ENCODE data around the gene GAP43. TPM values are rescaled to one million over a fixed set of nuclear protein-coding genes. Genes with fewer than 3 reads are reported as not detected.
A peak's percentile ranks its signal among the peaks of the same experiment; 100 is the strongest.

Gene GAP43
- total and polyA plus RNA-seq, 2 of the 4 experiments (the other 2 are of a cell fraction), result 0.36 to 0.51 TPM

- no peak overlapping the region for H2AFZ ChIP-seq (replicated peaks; ENCODE audit: low read length, poor library complexity)
- no peaks in the 10 kb centered on the region for H3K27me3 ChIP-seq (ENCODE audit: control insufficient read depth, insufficient read depth, low read length)
- 100% methylated on average over 1 of the region's 5 CpGs; no CpG with 5 or more reads in 1 of the 2 experiments for WGBS, 2 experiments (ENCODE audit: extremely low coverage in 2 of 2, insufficient read length in 1 of 2)
These were observed 37.5 kb downstream of the GAP43 start for GRCh38 chr3:115660646-115661337.

More at GRCh38 chr3:115660646-115661337, 37.5 kb downstream of the GAP43 start:
- Histone ChIP-seq H2BK120ac (ENCODE audit: low read depth, low read length) (no peak overlapping the region), H3K14ac (replicated peaks; ENCODE audit: low read depth, low read length) (no peak overlapping the region), H2BK20ac (ENCODE audit: low read depth, low read length) (peak overlapping the region; percentile 57), H4K20me1 (ENCODE audit: insufficient read depth, low read length) (no peaks in the 10 kb centered on the region), H3K4me3 (ENCODE audit: insufficient read depth, low read depth, low read length) (no peak overlapping the region), H3K27ac (ENCODE audit: insufficient read depth, low read length) (peak overlapping the region; percentile 20; the same call in 1 of the 2 replicates), H2BK15ac (ENCODE audit: low read depth, low read length) (0 out of 3 replicates have a peak overlapping the region, but pooled peaks have one; percentile 22), H3K79me1 (ENCODE audit: low read depth in 1 of 2, low read length in 2 of 2) (no peaks in the 10 kb centered on the region), H2BK5ac (ENCODE audit: low read depth, low read length, poor library complexity, severe bottlenecking) (no peak overlapping the region), H3K9ac (ENCODE audit: low read depth, low read length) (no peak overlapping the region), H3K9me3 (ENCODE audit: control insufficient read depth, insufficient read depth, low read length) (no peaks in the 10 kb centered on the region), H4K91ac (ENCODE audit: insufficient read depth, low read depth, low read length) (no peak overlapping the region), H3K9me1 (ENCODE audit: insufficient read depth, low read length) (no peaks in the 10 kb centered on the region), H2AK9ac (replicated peaks; ENCODE audit: low read depth, low read length, poor library complexity) (no peak overlapping the region), H3K36me3 (ENCODE audit: control insufficient read depth, insufficient read depth, low read length) (no peaks in the 10 kb centered on the region), H3K4ac (ENCODE audit: low read depth, low read length) (no peak overlapping the region), H4K5ac (ENCODE audit: low read depth, low read length) (peak overlapping the region; percentile 30; the same call in 1 of the 2 replicates), H3K4me1 (ENCODE audit: control insufficient read depth, insufficient read depth, low read length) (peaks cover 9% of the 10 kb centered on the region), H3K18ac (ENCODE audit: low read depth, low read length) (peak overlapping the region; percentile 73; the same call in 1 of the 2 replicates), H4K8ac (ENCODE audit: low read depth in 2 of 2, low read length in 2 of 2) (no peak overlapping the region), H3K4me2 (ENCODE audit: low read depth, low read length) (no peak overlapping the region; the same call in 1 of the 2 replicates), H2AK5ac (ENCODE audit: low read depth, low read length) (no peak overlapping the region), H3K56ac (ENCODE audit: extremely low read depth, insufficient read depth, low read length) (no peak overlapping the region), H3K23ac (ENCODE audit: low read depth, low read length) (no peak overlapping the region)
- TF ChIP-seq CEBPB (IDR thresholded peaks at IDR 0.05; ENCODE audit: low read depth, low read length), result no peak
- TF ChIP-seq MXI1 (IDR thresholded peaks at IDR 0.05; ENCODE audit: borderline replicate concordance, low read depth, low read length), result no peak
- intact Hi-C loops (cut with micrococcal nuclease) (no loop called here), dilution Hi-C loops (cut with HindIII; ENCODE audit: low sequenced_read_pairs, unreplicated experiment) (no loop called here), in situ Hi-C loops (cut with MboI; ENCODE audit: low sequenced_read_pairs) (no loop called here)
- ATAC-seq (ENCODE audit: low read depth) (no peak), DNase-seq (no peak)
- POLR2A ChIA-PET (ENCODE audit: unreplicated experiment), result no interaction called here
- no TSS peak for BruUV-seq (replicated peaks)
- CTCF ChIA-PET, result interaction anchor here (0.6 to 0.7 kb wide), 2 partner anchors 12 to 871 kb away, joined by 3 to 4 read pairs; no protein-coding TSS in a partner anchor
